GM12878 (cell line): ENCODE measurements around the gene ITGA3.

Source experiments
- CHD2 ChIP-seq: IDR thresholded peaks from 2 replicates; pipeline ENCODE4 v1.6.1; 2011; ENCODE audit warnings: low read depth, low read length, improper control_type of control experiment, borderline replicate concordance
- EP300 ChIP-seq, 2 experiments: fragments of 150-350 bp in 1 of 2; IDR thresholded peaks; 2 replicates each; pipeline ENCODE4 v1.6.1; 2011 to 2012; ENCODE audit warnings: low read depth in 2 of 2, low read length in 2 of 2, borderline replicate concordance in 1 of 2, improper control_type of control experiment in 1 of 2, inconsistent platforms in 1 of 2; ENCODE audit not compliant: control insufficient read depth in 1 of 2
- IKZF1 ChIP-seq: fragments of 450-650 bp; conservative IDR thresholded peaks from 2 replicates; pipeline ENCODE4 v1.6.1; 2017; ENCODE audit warnings: antibody characterized with exemption, mild to moderate bottlenecking
- LARP7 ChIP-seq: fragments of 450-650 bp; IDR thresholded peaks from 2 replicates; pipeline ENCODE4 v1.6.1; 2017; ENCODE audit warnings: mild to moderate bottlenecking
- POLR2A ChIP-seq: IDR thresholded peaks from 2 replicates; pipeline ENCODE4 v1.6.1; 2011; ENCODE audit warnings: low read depth, mild to moderate bottlenecking, low read length
- POLR2AphosphoS5 ChIP-seq: IDR thresholded peaks from 2 replicates; pipeline ENCODE4 v1.6.1; 2011; ENCODE audit warnings: mild to moderate bottlenecking, low read length, inconsistent platforms
- RAD21 ChIP-seq: IDR thresholded peaks from 2 replicates; pipeline ENCODE4 v1.6.1; 2011; ENCODE audit warnings: mild to moderate bottlenecking, low read depth, low read length, moderate library complexity; ENCODE audit not compliant: insufficient read depth
- ZZZ3 ChIP-seq: IDR thresholded peaks from 2 replicates; pipeline ENCODE4 v1.6.1; 2011; ENCODE audit warnings: low read depth; ENCODE audit not compliant: control insufficient read depth, insufficient read length
- TF ChIP-seq, protein P1 (sequence below), 3 experiments: IDR thresholded peaks in 2 of 3; conservative IDR thresholded peaks in 1 of 3; 2 replicates each; pipeline ENCODE4 v1.5.1; 2011; ENCODE audit warnings: low read depth in 3 of 3, low read length in 3 of 3, mild to moderate bottlenecking in 3 of 3, control low read depth in 2 of 3, moderate library complexity in 2 of 3, inconsistent platforms in 1 of 3, mixed read lengths in 1 of 3; ENCODE audit not compliant: control insufficient read depth in 2 of 3, insufficient read depth in 1 of 3; ENCODE audit errors: extremely low read depth in 1 of 3
- TF ChIP-seq, protein P2 (sequence below): fragments of 450-650 bp; IDR thresholded peaks from 2 replicates; pipeline ENCODE4 v1.6.1; 2016; ENCODE audit warnings: mild to moderate bottlenecking, moderate library complexity, borderline replicate concordance

DNA sequence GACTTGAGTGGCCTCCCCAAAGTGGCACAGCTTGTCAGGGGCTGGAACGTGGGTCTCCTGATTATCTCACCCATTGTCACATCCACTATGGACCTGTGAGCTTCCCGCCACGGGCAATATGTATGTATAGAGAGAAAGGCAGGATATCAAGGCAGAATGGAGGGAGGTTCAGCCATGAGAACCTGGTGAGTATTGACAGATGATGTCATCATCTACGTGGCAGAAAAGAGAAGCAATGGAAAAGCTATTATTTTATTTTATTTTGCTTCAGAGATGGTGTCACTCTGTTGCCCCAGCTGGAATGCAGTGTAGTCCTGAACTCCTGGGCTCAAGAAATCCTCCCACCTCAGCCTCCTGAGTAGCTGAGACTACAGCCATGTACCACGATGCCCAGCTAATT is 25.8 kb downstream of the ITGA3 start:
- TF ChIP-seq, protein P1, sequence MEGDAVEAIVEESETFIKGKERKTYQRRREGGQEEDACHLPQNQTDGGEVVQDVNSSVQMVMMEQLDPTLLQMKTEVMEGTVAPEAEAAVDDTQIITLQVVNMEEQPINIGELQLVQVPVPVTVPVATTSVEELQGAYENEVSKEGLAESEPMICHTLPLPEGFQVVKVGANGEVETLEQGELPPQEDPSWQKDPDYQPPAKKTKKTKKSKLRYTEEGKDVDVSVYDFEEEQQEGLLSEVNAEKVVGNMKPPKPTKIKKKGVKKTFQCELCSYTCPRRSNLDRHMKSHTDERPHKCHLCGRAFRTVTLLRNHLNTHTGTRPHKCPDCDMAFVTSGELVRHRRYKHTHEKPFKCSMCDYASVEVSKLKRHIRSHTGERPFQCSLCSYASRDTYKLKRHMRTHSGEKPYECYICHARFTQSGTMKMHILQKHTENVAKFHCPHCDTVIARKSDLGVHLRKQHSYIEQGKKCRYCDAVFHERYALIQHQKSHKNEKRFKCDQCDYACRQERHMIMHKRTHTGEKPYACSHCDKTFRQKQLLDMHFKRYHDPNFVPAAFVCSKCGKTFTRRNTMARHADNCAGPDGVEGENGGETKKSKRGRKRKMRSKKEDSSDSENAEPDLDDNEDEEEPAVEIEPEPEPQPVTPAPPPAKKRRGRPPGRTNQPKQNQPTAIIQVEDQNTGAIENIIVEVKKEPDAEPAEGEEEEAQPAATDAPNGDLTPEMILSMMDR (IDR thresholded peaks at IDR 0.05 in 2 of 3, conservative IDR thresholded peaks at IDR 0.05 in 1 of 3; ENCODE audit: control insufficient read depth in 2 of 3, extremely low read depth in 1 of 3, insufficient read depth in 1 of 3, low read depth in 3 of 3, low read length in 3 of 3) = no peak
- TF ChIP-seq POLR2AphosphoS5 (no peak), POLR2A (no peak), IKZF1 (no peak), EP300 (IDR thresholded peaks at IDR 0.05; ENCODE audit: borderline replicate concordance in 1 of 2, control insufficient read depth in 1 of 2, low read depth in 2 of 2, low read length in 2 of 2) (no peak), LARP7 (no peak), RAD21 (no peak), ZZZ3 (no peak), CHD2 (no peak)
- TF ChIP-seq, protein P2, sequence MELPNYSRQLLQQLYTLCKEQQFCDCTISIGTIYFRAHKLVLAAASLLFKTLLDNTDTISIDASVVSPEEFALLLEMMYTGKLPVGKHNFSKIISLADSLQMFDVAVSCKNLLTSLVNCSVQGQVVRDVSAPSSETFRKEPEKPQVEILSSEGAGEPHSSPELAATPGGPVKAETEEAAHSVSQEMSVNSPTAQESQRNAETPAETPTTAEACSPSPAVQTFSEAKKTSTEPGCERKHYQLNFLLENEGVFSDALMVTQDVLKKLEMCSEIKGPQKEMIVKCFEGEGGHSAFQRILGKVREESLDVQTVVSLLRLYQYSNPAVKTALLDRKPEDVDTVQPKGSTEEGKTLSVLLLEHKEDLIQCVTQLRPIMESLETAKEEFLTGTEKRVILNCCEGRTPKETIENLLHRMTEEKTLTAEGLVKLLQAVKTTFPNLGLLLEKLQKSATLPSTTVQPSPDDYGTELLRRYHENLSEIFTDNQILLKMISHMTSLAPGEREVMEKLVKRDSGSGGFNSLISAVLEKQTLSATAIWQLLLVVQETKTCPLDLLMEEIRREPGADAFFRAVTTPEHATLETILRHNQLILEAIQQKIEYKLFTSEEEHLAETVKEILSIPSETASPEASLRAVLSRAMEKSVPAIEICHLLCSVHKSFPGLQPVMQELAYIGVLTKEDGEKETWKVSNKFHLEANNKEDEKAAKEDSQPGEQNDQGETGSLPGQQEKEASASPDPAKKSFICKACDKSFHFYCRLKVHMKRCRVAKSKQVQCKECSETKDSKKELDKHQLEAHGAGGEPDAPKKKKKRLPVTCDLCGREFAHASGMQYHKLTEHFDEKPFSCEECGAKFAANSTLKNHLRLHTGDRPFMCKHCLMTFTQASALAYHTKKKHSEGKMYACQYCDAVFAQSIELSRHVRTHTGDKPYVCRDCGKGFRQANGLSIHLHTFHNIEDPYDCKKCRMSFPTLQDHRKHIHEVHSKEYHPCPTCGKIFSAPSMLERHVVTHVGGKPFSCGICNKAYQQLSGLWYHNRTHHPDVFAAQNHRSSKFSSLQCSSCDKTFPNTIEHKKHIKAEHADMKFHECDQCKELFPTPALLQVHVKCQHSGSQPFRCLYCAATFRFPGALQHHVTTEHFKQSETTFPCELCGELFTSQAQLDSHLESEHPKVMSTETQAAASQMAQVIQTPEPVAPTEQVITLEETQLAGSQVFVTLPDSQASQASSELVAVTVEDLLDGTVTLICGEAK = no peak
